ENCODE measurements around the gene PLXND1.

Gene PLXND1

DNA sequence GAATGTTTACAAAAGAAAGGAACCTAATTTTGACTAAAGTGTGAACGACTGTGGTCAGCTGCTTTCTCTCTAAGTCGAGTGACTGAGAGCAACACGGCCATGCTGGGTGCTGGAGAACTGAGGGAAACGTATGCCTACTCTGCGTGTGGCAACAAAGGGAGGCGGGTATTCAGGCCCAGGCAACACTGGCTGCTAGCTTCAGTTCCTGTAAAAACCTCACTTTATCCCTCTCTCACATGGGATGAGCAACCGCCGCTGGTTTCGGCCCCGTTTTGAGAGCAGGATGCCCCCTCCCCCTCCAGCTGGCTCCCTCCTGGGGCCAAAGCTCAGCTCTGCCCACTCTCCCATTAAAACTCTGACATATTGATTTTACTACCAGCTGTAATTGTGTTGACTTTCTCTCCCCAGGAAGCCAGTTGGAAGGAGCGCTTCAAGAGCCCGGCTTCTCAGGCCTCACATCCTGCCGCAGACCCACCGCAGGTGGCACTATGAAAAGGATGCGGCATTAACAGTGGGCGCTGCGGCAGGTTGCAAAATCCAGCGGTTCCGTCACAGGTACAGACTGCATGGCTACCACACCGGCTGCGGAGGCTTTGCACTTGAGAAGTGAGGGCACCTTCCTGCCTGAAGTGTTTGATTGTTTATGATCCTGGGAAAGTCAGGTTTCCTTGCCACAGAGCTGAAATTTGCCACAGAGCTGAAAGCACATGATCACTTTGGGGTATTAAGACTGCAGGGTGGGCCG is 12.7 kb downstream of the PLXND1 start:
- H3K4me3 ChIP-seq (ENCODE audit: low read depth, low read length), result no peak overlapping the region
- ChIA-PET CTCF (interaction anchor here (0.8 to 4.3 kb wide), 6 partner anchors 9 to 104 kb away, joined by 3 to 19 read pairs (median 4); partner anchors contain the start of gene PLXND1), POLR2A (interaction anchor here (0.7 kb wide), 1 partner anchor 24 kb away, joined by 3 read pairs; no protein-coding TSS in a partner anchor)
- no peak for DNase-seq (ENCODE audit: low read depth, low spot score)
- no peak for TF ChIP-seq CTCF (IDR thresholded peaks at IDR 0.05; ENCODE audit: insufficient read depth, low read length, missing control alignments)

DNA sequence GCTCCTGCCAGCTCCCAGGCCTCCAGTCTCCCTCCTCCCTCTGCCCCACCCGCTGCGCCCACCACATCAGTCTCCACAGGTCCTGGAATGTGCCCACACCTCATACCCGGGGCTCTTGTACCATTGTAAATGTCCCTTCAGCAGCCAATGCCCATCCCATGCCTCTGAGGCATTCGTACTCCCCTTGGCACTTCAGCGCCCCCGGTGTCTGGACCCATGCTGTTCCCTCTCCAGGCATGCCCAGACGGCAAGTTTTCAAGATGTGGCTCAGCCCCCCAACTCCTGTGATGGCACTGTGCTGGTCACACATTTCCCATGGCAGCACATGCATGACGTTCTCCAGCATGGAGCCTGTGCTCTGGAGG is 13.3 kb downstream of the PLXND1 start:
- DNase-seq (ENCODE audit: low read depth, low spot score), result no peak
- POLR2A ChIA-PET, result no interaction called here
- CTCF ChIA-PET, result interaction anchor here (1.0 to 1.7 kb wide), 3 partner anchors 10 to 103 kb away, joined by 3 to 7 read pairs (median 4); no protein-coding TSS in a partner anchor
- TF ChIP-seq CTCF (IDR thresholded peaks at IDR 0.05; ENCODE audit: insufficient read depth, low read length, missing control alignments), result no peak
- H3K4me3 ChIP-seq (ENCODE audit: low read depth, low read length), result no peak overlapping the region

- no peak overlapping the region for H3K4me3 ChIP-seq (ENCODE audit: low read depth, low read length)
- DNase-seq (ENCODE audit: low read depth, low spot score), result no peak
- ChIA-PET CTCF (interaction anchor here (1.0 to 1.6 kb wide), 3 partner anchors 11 to 62 kb away, joined by 3 to 4 read pairs (median 3); no protein-coding TSS in a partner anchor), POLR2A (no interaction called here)
- TF ChIP-seq CTCF (IDR thresholded peaks at IDR 0.05; ENCODE audit: insufficient read depth, low read length, missing control alignments), result no peak
These were observed 13.9 kb downstream of the PLXND1 start for GRCh38 chr3:129592381-129593131.

GRCh38 chr3:129591932-129592331 is 14.5 kb downstream of the PLXND1 start:
- ChIA-PET POLR2A (no interaction called here), CTCF (interaction anchor here (1.6 kb wide), 1 partner anchor 61 kb away, joined by 3 read pairs; no protein-coding TSS in a partner anchor)
- no peak overlapping the region for H3K4me3 ChIP-seq (ENCODE audit: low read depth, low read length)
- TF ChIP-seq CTCF (IDR thresholded peaks at IDR 0.05; ENCODE audit: insufficient read depth, low read length, missing control alignments), result no peak
- DNase-seq (ENCODE audit: low read depth, low spot score), result no peak

- TF ChIP-seq CTCF (IDR thresholded peaks at IDR 0.05; ENCODE audit: insufficient read depth, low read length, missing control alignments), result no peak
- ChIA-PET CTCF (interaction anchor here (1.4 kb wide), 1 partner anchor 239 kb away, joined by 3 read pairs; no protein-coding TSS in a partner anchor), POLR2A (no interaction called here)
- DNase-seq (ENCODE audit: low read depth, low spot score), result no peak
- no peak overlapping the region for H3K4me3 ChIP-seq (ENCODE audit: low read depth, low read length)
These were observed 16.3 kb downstream of the PLXND1 start for GRCh38 chr3:129590215-129590614.

Measured in AG04449 (cell line).